SK-N-MC (cell line): ENCODE data around the gene GABRR1.

ENCODE experiments used
- EZH2 ChIP-seq: fragments of 200-600 bp; sonication (generic); IDR thresholded peaks from one replicate; pipeline ENCODE4 v1.6.1; 2017; ENCODE audit warnings: antibody characterized with exemption
- FOXP2 ChIP-seq: optimal IDR thresholded peaks from 2 replicates; pipeline ENCODE3; 2011; ENCODE audit warnings: mild to moderate bottlenecking, moderate library complexity; ENCODE audit not compliant: insufficient read depth; ENCODE audit errors: extremely low read length, control extremely low read depth
- POLR2AphosphoS5 ChIP-seq: IDR thresholded peaks from 2 replicates; pipeline ENCODE4 v1.6.1; 2012; ENCODE audit warnings: mild to moderate bottlenecking, low read depth, low read length, borderline replicate concordance

DNA sequence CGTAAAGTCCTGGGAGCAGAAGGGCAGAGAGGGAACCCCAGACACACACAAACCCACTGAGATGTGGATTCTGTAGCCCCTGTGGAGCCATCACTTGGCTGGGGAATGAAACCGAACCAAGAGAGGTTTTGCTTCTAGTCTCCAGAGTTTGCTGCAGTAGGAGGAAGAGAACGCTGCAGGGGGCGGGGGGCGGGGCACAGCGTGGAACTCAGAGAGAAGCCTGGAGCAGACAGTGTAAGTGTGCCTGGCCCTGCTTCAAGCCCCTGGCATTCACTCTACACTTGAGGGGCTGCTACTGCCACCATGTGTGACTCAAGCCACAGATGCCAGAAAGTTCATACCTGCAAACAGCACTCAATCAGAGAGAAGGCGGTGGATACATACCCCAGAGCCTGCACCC is 18.9 kb downstream of the GABRR1 start:
- TF ChIP-seq EZH2, result no peak
- no peak for TF ChIP-seq POLR2AphosphoS5
- no peak for TF ChIP-seq FOXP2
